Gastrocnemius medialis (tissue), 4 donors: ENCODE data around the gene ITGA8. TPM values are rescaled to one million over a fixed set of nuclear protein-coding genes. Genes with fewer than 3 reads are reported as not detected.

Experiments used
- ATAC-seq, 2 donors: fragments of 150-250 bp; one replicate each; pipeline ENCODE4 v1.9.1; 2016
- DNase-seq, 2 donors: peaks; one replicate each; pipeline ENCODE4 v3.0.0-alpha.2; 2019
- H3K27ac ChIP-seq, 4 donors: fragments of 200-600 bp; sonication (generic); 1 replicate in 1 of 4; 2 replicates in 3 of 4; pipeline ENCODE4 v1.5.1; 2016 to 2018; ENCODE audit warnings: mild to moderate bottlenecking in 2 of 4, moderate library complexity in 1 of 4
- H3K27me3 ChIP-seq, 3 donors: fragments of 200-600 bp; sonication (generic) in 2 of 3; 1 replicate in 1 of 3; 2 replicates in 2 of 3; pipeline versions ENCODE4 v1.5.1 to v1.6.0; 2016 to 2019; ENCODE audit warnings: mild to moderate bottlenecking in 1 of 3, moderate library complexity in 1 of 3
- H3K36me3 ChIP-seq, 2 donors: fragments of 200-600 bp; sonication (generic) in 1 of 2; one replicate each; pipeline ENCODE4 v1.5.1; 2017 to 2018
- H3K4me1 ChIP-seq, 2 donors: fragments of 200-600 bp; sonication (generic) in 1 of 2; one replicate each; pipeline ENCODE4 v1.5.1; 2016 to 2017; ENCODE audit warnings: mild to moderate bottlenecking in 2 of 2
- H3K4me3 ChIP-seq, 4 donors: fragments of 200-600 bp; sonication (generic) in 3 of 4; 1 replicate in 1 of 4; 2 replicates in 3 of 4; pipeline ENCODE4 v1.5.1; 2016 to 2019; ENCODE audit warnings: mild to moderate bottlenecking in 2 of 4
- H3K9me3 ChIP-seq, 3 donors: fragments of 200-600 bp; sonication (generic) in 2 of 3; 1 replicate in 1 of 3; 2 replicates in 2 of 3; pipeline ENCODE4 v1.5.1; 2016 to 2019
- CTCF ChIP-seq, 5 experiments: fragments of 450-650 bp in 3 of 5; fragments of 200-600 bp in 2 of 5; sonication (generic) in 2 of 5; IDR thresholded peaks in 4 of 5; conservative IDR thresholded peaks in 1 of 5; 1 replicate in 4 of 5; 2 replicates in 1 of 5; pipeline ENCODE4 v1.5.1; 2016 to 2019; ENCODE audit warnings: antibody characterized with exemption in 5 of 5, mild to moderate bottlenecking in 3 of 5, moderate library complexity in 3 of 5
- POLR2A ChIP-seq, 2 donors: fragments of 450-650 bp; IDR thresholded peaks; one replicate each; pipeline ENCODE4 v1.6.1; 2017; ENCODE audit warnings: antibody characterized with exemption in 2 of 2, mild to moderate bottlenecking in 2 of 2, moderate library complexity in 2 of 2
- in situ Hi-C, 4 donors: fragments of 200-750 bp; cut with MboI; loops; one replicate each; pipeline versions ENCODE4 v1.15.0 to v1.8.0; 2017; ENCODE audit warnings: low sequenced_read_pairs in 4 of 4
- intact Hi-C: fragments of 100-400 bp; cut with DNase I; formaldehyde crosslinking; loops from one replicate; pipeline ENCODE4 v1.15.1; 2023; ENCODE audit warnings: low total_unique reads
- total RNA-seq, 4 donors: library from RNA; depleted of rRNA; stranded (reverse); fragments of >200 nt; gene quantifications; one replicate each; pipeline versions ENCODE4 v1.1.0 to v1.2.3, GENCODE V29; 2016

Gene ITGA8
- total RNA-seq, 4 donors from 2014 or later = 1.6 to 17.4 (median 10.3) TPM

GRCh38 chr10:15700078-15700674 is 19.5 kb downstream of the ITGA8 start:
- no peaks in the 10 kb centered on the region for H3K9me3 ChIP-seq
- DNase-seq = no peak
- no peaks in the 10 kb centered on the region for H3K36me3 ChIP-seq
- no peak for TF ChIP-seq CTCF (IDR thresholded peaks at IDR 0.05 in 4 of 5, conservative IDR thresholded peaks at IDR 0.05 in 1 of 5)
- no peak overlapping the region for H3K27ac ChIP-seq
- H3K4me1 ChIP-seq = no peaks in the 10 kb centered on the region
- in situ Hi-C loops = no loop called here
- ATAC-seq = no peak
- intact Hi-C loops = no loop called here
- H3K4me3 ChIP-seq = no peak overlapping the region
- H3K27me3 ChIP-seq = no peaks in the 10 kb centered on the region

- intact Hi-C loops = no loop called here
- ATAC-seq = peak in 1 of 2 donors; percentile 76
- TF ChIP-seq POLR2A (IDR thresholded peaks at IDR 0.05) (no peak), CTCF (IDR thresholded peaks at IDR 0.05 in 4 of 5, conservative IDR thresholded peaks at IDR 0.05 in 1 of 5) (no peak)
Measured at GRCh38 chr10:15695852-15696251, 23.9 kb downstream of the ITGA8 start.

GRCh38 chr10:15690031-15690430 is 29.7 kb downstream of the ITGA8 start:
- TF ChIP-seq CTCF (IDR thresholded peaks at IDR 0.05 in 4 of 5, conservative IDR thresholded peaks at IDR 0.05 in 1 of 5) (no peak), POLR2A (IDR thresholded peaks at IDR 0.05) (no peak)
- intact Hi-C loops (no loop called here), in situ Hi-C loops (no loop called here)
- Histone ChIP-seq H3K27ac (no peak overlapping the region), H3K36me3 (no peaks in the 10 kb centered on the region), H3K4me3 (no peak overlapping the region), H3K27me3 (no peaks in the 10 kb centered on the region), H3K4me1 (no peaks in the 10 kb centered on the region), H3K9me3 (no peaks in the 10 kb centered on the region)
- DNase-seq (no peak), ATAC-seq (no peak)

More at GRCh38 chr10:15695852-15696251, 23.9 kb downstream of the ITGA8 start:
- Histone ChIP-seq H3K27ac (peak overlapping the region in 2 of 4 donors; percentile 14 to 49), H3K27me3 (no peaks in the 10 kb centered on the region), H3K4me3 (no peak overlapping the region), H3K4me1 (no peaks in the 10 kb centered on the region), H3K36me3 (no peaks in the 10 kb centered on the region), H3K9me3 (no peaks in the 10 kb centered on the region)
- DNase-seq = peak; percentile 25 to 50
- in situ Hi-C loops = no loop called here

GRCh38 chr10:15684768-15685167 is 35.0 kb downstream of the ITGA8 start:
- TF ChIP-seq CTCF (IDR thresholded peaks at IDR 0.05 in 4 of 5, conservative IDR thresholded peaks at IDR 0.05 in 1 of 5) (no peak), POLR2A (IDR thresholded peaks at IDR 0.05) (no peak)
- ATAC-seq (no peak), DNase-seq (no peak)
- in situ Hi-C loops = no loop called here
- H3K36me3 ChIP-seq = no peaks in the 10 kb centered on the region
- no peaks in the 10 kb centered on the region for H3K9me3 ChIP-seq
- H3K4me1 ChIP-seq = no peaks in the 10 kb centered on the region
- no peak overlapping the region for H3K27ac ChIP-seq
- intact Hi-C loops = no loop called here
- H3K4me3 ChIP-seq = no peak overlapping the region
- H3K27me3 ChIP-seq = no peaks in the 10 kb centered on the region

GRCh38 chr10:15681076-15681475 is 38.6 kb downstream of the ITGA8 start:
- no peak for DNase-seq
- Histone ChIP-seq H3K27me3 (no peaks in the 10 kb centered on the region), H3K4me1 (no peaks in the 10 kb centered on the region), H3K4me3 (no peak overlapping the region), H3K36me3 (no peaks in the 10 kb centered on the region), H3K27ac (no peak overlapping the region), H3K9me3 (no peaks in the 10 kb centered on the region)
- no peak for ATAC-seq
- TF ChIP-seq CTCF (IDR thresholded peaks at IDR 0.05 in 4 of 5, conservative IDR thresholded peaks at IDR 0.05 in 1 of 5) (no peak), POLR2A (IDR thresholded peaks at IDR 0.05) (no peak)
- in situ Hi-C loops (no loop called here), intact Hi-C loops (no loop called here)
